ENCODE results near the gene DNM3.

Gene DNM3

DNA sequence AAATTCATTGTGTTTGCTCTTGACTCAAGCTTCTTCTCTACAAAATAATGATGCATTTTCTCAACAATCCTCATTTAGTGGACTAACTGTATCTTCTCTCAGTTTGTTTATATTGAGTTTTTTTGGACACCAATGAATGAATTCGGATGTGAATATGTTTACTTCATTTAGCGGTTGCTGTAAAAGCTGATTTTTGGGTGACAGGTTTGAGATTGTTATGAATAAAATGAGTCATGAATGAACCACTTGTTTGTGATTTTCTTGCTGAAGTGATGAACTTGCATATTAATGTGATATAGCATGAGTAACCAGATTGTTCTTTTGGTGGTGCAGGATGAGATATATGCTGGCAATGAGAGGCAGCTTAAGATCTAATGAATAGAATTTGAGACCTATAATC lies 3.1 kb downstream of the DNM3 start:
- TF ChIP-seq, protein P1, sequence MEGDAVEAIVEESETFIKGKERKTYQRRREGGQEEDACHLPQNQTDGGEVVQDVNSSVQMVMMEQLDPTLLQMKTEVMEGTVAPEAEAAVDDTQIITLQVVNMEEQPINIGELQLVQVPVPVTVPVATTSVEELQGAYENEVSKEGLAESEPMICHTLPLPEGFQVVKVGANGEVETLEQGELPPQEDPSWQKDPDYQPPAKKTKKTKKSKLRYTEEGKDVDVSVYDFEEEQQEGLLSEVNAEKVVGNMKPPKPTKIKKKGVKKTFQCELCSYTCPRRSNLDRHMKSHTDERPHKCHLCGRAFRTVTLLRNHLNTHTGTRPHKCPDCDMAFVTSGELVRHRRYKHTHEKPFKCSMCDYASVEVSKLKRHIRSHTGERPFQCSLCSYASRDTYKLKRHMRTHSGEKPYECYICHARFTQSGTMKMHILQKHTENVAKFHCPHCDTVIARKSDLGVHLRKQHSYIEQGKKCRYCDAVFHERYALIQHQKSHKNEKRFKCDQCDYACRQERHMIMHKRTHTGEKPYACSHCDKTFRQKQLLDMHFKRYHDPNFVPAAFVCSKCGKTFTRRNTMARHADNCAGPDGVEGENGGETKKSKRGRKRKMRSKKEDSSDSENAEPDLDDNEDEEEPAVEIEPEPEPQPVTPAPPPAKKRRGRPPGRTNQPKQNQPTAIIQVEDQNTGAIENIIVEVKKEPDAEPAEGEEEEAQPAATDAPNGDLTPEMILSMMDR (IDR thresholded peaks at IDR 0.05; ENCODE audit: extremely low read depth, missing control alignments) = no peak
- DNase-seq (ENCODE audit: low spot score) = no peak

DNA sequence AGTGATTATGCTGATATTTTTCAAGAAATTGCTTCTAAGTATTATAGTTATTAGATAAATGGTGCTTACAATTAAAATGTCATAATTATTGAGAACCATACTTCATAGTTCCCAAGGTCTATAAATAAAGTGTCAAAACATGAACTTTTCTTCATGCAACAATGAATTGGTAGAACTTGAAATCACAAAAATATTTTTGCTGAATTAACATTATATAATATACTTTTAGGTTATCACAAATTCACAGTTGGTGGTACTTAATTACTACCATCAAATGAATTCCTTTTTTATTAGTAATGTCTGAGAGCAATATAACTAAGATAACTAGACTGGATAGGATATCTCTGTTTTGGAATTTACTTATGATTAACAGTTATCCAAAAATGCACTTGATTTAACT lies 4.7 kb downstream of the DNM3 start:
- no peak for DNase-seq (ENCODE audit: low spot score)

DNA sequence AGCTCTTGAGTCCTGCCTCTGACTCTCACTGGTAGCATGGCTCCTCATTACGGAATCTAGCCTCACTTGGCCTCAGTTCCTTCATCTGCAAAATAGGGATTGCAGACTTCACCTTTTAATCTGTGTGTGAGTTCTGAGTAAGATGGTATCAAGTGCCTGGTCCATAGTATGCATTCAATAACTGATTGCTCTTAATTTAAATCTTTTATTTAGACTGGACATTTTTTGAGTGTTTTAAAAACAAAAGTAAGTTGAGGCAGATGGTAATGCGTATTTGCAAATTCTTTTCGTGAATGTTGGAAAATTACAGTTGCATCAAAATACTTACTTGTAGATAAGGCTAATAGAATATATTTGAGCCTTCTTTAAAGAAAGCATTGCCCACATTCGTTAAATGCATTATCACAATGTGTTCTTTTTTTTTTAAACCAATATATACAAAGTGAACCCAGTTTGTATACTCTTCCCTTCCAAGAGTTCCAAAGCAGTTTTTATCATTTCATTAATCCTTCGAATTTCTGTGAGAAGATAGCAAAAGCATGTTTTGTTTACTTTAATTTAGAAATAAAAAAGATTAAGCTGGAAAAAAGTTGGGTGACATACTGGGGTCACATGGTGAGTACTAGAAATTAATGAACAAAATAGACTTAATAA lies 8.1 kb downstream of the DNM3 start:
- TF ChIP-seq, protein P1 (IDR thresholded peaks at IDR 0.05; ENCODE audit: extremely low read depth, missing control alignments) = no peak

More for the DNA sequence above, 4.7 kb downstream of the DNM3 start:
- TF ChIP-seq, protein P1 (IDR thresholded peaks at IDR 0.05; ENCODE audit: extremely low read depth, missing control alignments) = no peak

DNA sequence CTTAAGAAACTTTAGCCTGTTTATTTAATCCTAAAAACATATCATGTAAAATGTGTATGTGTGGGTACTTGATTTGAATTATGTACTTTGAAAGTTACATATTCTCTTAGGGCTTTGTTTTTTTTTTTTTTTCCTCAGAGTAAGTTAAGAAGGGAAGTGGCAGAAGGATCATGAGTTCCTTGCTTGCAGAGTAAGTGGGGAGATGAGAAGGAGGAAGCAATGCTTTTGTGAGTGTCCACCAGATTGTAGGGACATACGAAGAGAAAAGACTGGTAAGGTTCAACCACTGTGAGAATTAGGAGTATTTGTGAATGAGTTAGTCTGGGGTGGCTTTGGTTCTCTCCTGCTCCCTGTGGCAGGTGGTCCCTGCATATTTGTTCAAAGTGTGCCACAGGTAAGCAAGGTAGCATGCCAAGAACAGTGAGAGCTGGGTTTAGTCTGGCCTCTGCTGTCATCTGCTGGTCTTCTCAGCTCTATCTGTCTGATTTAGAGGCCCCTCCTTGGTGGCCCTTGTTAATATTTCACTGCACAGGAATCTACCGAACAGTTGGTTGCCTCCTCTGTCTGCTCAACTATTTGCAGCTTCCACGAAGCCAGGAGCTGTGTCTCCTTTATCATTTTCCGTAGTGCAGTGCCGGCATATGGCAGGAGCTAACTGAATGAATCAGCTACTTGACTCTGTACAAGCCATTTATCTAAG lies 9.5 kb downstream of the DNM3 start:
- TF ChIP-seq, protein P1 (IDR thresholded peaks at IDR 0.05; ENCODE audit: extremely low read depth, missing control alignments) = no peak
- DNase-seq (ENCODE audit: low spot score) = no peak

More for the DNA sequence above, 8.1 kb downstream of the DNM3 start:
- DNase-seq (ENCODE audit: low spot score) = no peak

DNA sequence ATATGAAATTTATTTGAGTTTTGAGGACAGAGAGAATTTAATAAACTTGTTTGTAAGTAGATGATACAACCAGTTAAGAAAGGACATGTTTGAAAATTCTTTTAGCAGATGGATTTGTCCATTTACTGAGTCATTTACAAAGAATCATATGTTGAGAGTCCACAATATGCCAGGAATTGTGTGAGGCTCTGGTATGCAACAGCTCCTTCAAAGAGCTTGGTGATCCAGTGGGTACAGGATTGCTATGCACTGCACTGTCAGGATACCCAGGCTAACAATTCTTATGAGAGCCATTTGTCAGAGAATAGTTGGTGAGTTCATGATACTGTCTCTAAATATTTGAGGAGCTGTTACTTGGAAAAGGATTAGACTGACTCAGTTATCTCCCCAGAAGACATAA lies 11.0 kb downstream of the DNM3 start:
- no peak for DNase-seq (ENCODE audit: low spot score)
- TF ChIP-seq, protein P1 (IDR thresholded peaks at IDR 0.05; ENCODE audit: extremely low read depth, missing control alignments) = no peak

DNA sequence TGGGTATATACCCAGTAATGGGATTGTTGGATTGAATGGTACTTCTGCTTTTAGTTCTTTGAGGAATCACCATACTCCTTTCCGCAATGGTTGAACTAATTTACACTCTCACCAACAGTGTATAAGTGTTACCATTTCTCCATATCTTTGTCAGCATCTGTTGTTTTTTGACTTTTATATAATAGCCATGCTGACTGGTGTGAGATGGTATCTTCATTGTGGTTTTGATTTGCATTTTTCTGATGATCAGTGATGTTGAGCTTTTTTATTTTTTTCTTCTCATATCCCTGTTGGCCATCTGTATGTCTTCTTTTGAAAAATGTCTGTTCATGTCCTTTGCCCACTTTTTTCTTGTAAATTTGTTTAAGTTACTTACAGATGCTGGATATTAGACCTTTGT lies 14.1 kb downstream of the DNM3 start:
- TF ChIP-seq, protein P1 (IDR thresholded peaks at IDR 0.05; ENCODE audit: extremely low read depth, missing control alignments) = no peak
- DNase-seq (ENCODE audit: low spot score) = no peak

DNA sequence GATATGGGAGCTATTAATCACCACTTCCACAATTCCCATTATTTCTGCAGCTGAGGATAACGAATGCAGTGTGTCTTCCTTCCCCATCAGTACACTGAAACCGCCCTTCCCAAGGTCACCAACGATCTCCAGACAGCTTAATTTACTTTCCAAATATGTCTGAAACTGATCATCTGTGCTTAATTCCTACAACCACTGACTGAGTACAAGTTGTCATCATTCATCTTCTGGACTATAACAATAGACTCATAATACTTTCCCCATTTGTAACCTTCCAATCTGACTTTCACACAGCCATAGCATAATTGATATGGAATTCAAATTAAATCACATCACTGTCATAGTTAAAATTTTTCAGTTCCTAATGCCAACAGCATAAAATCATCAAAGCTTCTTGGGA lies 17.4 kb downstream of the DNM3 start:
- TF ChIP-seq, protein P1 (IDR thresholded peaks at IDR 0.05; ENCODE audit: extremely low read depth, missing control alignments) = no peak
- no peak for DNase-seq (ENCODE audit: low spot score)
